Activated effector memory CD4-positive, alpha-beta T cell treated with anti-CD3 and anti-CD28 coated beads, Interleukin-2, amount 50 U/mL, for 16 hours (primary cell): ENCODE data around the gene KRI1.

ENCODE experiments used
- DNase-seq: peaks from one replicate; pipeline ENCODE4 v3.0.0-alpha.2; 2020

The KRI1 gene

GRCh38 chr19:10517760-10518443 lies 47.9 kb downstream of the KRI1 start:
- DNase-seq: no peak

- peak; percentile 66 for DNase-seq
Observed at GRCh38 chr19:10517361-10517759, 48.5 kb downstream of the KRI1 start, which contains the start of gene S1PR5. S1PR5 (minus strand) TSS chr19:10517447; CDS start chr19:10515011, 2,436 bp downstream.

GRCh38 chr19:10516671-10517286 lies 49.0 kb downstream of the KRI1 start:
- DNase-seq: no peak

GRCh38 chr19:10516064-10516385 lies 49.8 kb downstream of the KRI1 start:
- DNase-seq: no peak

- DNase-seq: peak; percentile 74
Observed at GRCh38 chr19:10514211-10515145, 51.3 kb downstream of the KRI1 start.

- DNase-seq: no peak
Observed at GRCh38 chr19:10513223-10513622, 52.6 kb downstream of the KRI1 start.

- DNase-seq: peak; percentile 85
Observed at GRCh38 chr19:10510301-10510802, 55.5 kb downstream of the KRI1 start.

- no peak for DNase-seq
Observed at GRCh38 chr19:10508707-10509106, 57.1 kb downstream of the KRI1 start.

GRCh38 chr19:10508036-10508435 lies 57.8 kb downstream of the KRI1 start:
- DNase-seq: no peak

GRCh38 chr19:10505583-10506229 lies 60.1 kb downstream of the KRI1 start:
- DNase-seq: peak; percentile 93
